H1 (cell line): ENCODE data around the gene IRX4. TPM values are rescaled to one million over a fixed set of nuclear protein-coding genes. Genes with fewer than 3 reads are reported as not detected.

ENCODE experiments used
- CTCF ChIA-PET: fragments of 300-600 bp; sonication (Branson Sonifier 250); formaldehyde crosslinking; loops from one replicate; lab custom pipeline; 2021; ENCODE audit not compliant: partially characterized antibody; lab: Charles Lee
- POLR2A ChIA-PET: fragments of 300-600 bp; sonication (Branson Sonifier 250); formaldehyde crosslinking; loops from one replicate; lab custom pipeline; 2021; ENCODE audit warnings: inconsistent platforms; ENCODE audit not compliant: partially characterized antibody; lab: Charles Lee
- DNase-seq, 2 experiments: peaks; one replicate each; pipeline versions ENCODE4 v3.0.0 to v3.0.0-alpha.2; 2010 to 2022; ENCODE audit warnings: low spot score in 2 of 2, low read depth in 1 of 2, mixed read lengths in 1 of 2
- FAIRE-seq: peaks from 2 replicates; lab custom pipeline; 2011; peaks lifted over from hg19 to GRCh38; lab: Jason Lieb, UNC
- H2AFZ ChIP-seq: 2 replicates; pipeline ENCODE4 v1.8.1; 2012; ENCODE audit warnings: low read length, inconsistent platforms
- H2AK5ac ChIP-seq: 2 replicates; pipeline ENCODE4 v1.6.1; 2013; ENCODE audit warnings: low read depth, low read length
- H2BK120ac ChIP-seq: replicated peaks from 2 replicates; pipeline ENCODE3; 2013; ENCODE audit warnings: low read depth, low read length, inconsistent platforms
- H2BK12ac ChIP-seq: 2 replicates; pipeline ENCODE4 v1.6.1; 2013; ENCODE audit warnings: low read depth, low read length
- H2BK15ac ChIP-seq: 2 replicates; pipeline ENCODE4 v1.6.1; 2013; ENCODE audit warnings: low read length
- H2BK20ac ChIP-seq: 2 replicates; pipeline ENCODE4 v1.6.1; 2013; ENCODE audit warnings: low read length
- H2BK5ac ChIP-seq: 2 replicates; pipeline ENCODE4 v1.6.1; 2013; ENCODE audit warnings: low read depth, low read length
- H3K14ac ChIP-seq: 2 replicates; pipeline ENCODE4 v1.6.1; 2013; ENCODE audit warnings: inconsistent platforms; ENCODE audit not compliant: insufficient read length
- H3K18ac ChIP-seq: 2 replicates; pipeline ENCODE4 v1.6.1; 2013; ENCODE audit warnings: low read length; ENCODE audit errors: extremely low read depth
- H3K23ac ChIP-seq: 2 replicates; pipeline ENCODE4 v1.6.1; 2013; ENCODE audit warnings: inconsistent platforms; ENCODE audit not compliant: insufficient read length
- H3K23me2 ChIP-seq: 2 replicates; pipeline ENCODE4 v1.6.1; 2013; ENCODE audit warnings: low read depth, low read length
- H3K27ac ChIP-seq: 2 replicates; pipeline ENCODE4 v1.6.1; 2011; ENCODE audit warnings: low read depth, low read length, inconsistent platforms
- H3K27me3 ChIP-seq, 4 experiments: replicated peaks in 1 of 4; 1 replicate in 1 of 4; 2 replicates in 3 of 4; pipeline versions ENCODE4 v1.6.1 to v1.8.1; 2011 to 2013; ENCODE audit warnings: low read length in 3 of 4, mild to moderate bottlenecking in 3 of 4, inconsistent platforms in 2 of 4, mixed read lengths in 2 of 4, moderate library complexity in 1 of 4; ENCODE audit not compliant: control insufficient read depth in 3 of 4, insufficient read depth in 3 of 4; ENCODE audit errors: extremely low read depth in 1 of 4
- H3K36me3 ChIP-seq, 4 experiments: 2 replicates each; pipeline versions ENCODE4 v1.6.1 to v1.8.1; 2011 to 2013; ENCODE audit warnings: mild to moderate bottlenecking in 4 of 4, low read length in 3 of 4, moderate library complexity in 2 of 4, control low read depth in 1 of 4, inconsistent platforms in 1 of 4; ENCODE audit not compliant: insufficient read depth in 4 of 4, control insufficient read depth in 2 of 4
- H3K4ac ChIP-seq: replicated peaks from 2 replicates; pipeline ENCODE3; 2013; ENCODE audit warnings: low read length, low read depth, mixed read lengths, inconsistent platforms; ENCODE audit not compliant: insufficient read length
- H3K4me1 ChIP-seq, 4 experiments: replicated peaks in 1 of 4; 1 replicate in 1 of 4; 2 replicates in 3 of 4; pipeline versions ENCODE4 v1.6.1 to v1.8.1; 2011 to 2013; ENCODE audit warnings: low read length in 3 of 4, inconsistent platforms in 2 of 4, mixed read lengths in 1 of 4; ENCODE audit not compliant: insufficient read depth in 4 of 4, control insufficient read depth in 3 of 4
- H3K4me2 ChIP-seq, 2 experiments: 2 replicates each; pipeline versions ENCODE4 v1.6.1 to v1.8.1; 2011 to 2013; ENCODE audit warnings: low read depth in 2 of 2, low read length in 2 of 2, control low read depth in 1 of 2, inconsistent platforms in 1 of 2, mild to moderate bottlenecking in 1 of 2; ENCODE audit not compliant: insufficient read depth in 1 of 2
- H3K4me3 ChIP-seq, 4 experiments: fragments of 200-600, 300-600 bp in 1 of 4; sonication (generic), shearing (Covaris generic), sonication (Bioruptor Twin) in 1 of 4; 2 replicates each; pipeline versions ENCODE4 v1.5.1 to v1.8.1; 2011 to 2016; ENCODE audit warnings: low read length in 4 of 4, low read depth in 3 of 4, control low read depth in 2 of 4, inconsistent platforms in 2 of 4, mild to moderate bottlenecking in 2 of 4, mixed read lengths in 1 of 4, moderate library complexity in 1 of 4; ENCODE audit not compliant: insufficient read depth in 2 of 4; ENCODE audit errors: extremely low read depth in 1 of 4
- H3K56ac ChIP-seq: replicated peaks from 2 replicates; pipeline ENCODE3; 2013; ENCODE audit warnings: low read depth, mild to moderate bottlenecking, mixed read lengths, low read length, inconsistent platforms; ENCODE audit not compliant: insufficient read length
- H3K79me1 ChIP-seq: 2 replicates; pipeline ENCODE4 v1.6.1; 2013; ENCODE audit warnings: low read depth, low read length, control low read depth
- H3K79me2 ChIP-seq, 2 experiments: 2 replicates each; pipeline versions ENCODE4 v1.6.1 to v1.8.1; 2012 to 2013; ENCODE audit warnings: low read length in 2 of 2, mild to moderate bottlenecking in 2 of 2, inconsistent platforms in 1 of 2; ENCODE audit not compliant: insufficient read depth in 2 of 2, control insufficient read depth in 1 of 2
- H3K9ac ChIP-seq, 4 experiments: replicated peaks in 1 of 4; 1 replicate in 1 of 4; 2 replicates in 3 of 4; pipeline versions ENCODE4 v1.6.1 to v1.8.1; 2011 to 2013; ENCODE audit warnings: low read depth in 3 of 4, low read length in 3 of 4, control low read depth in 2 of 4, mild to moderate bottlenecking in 2 of 4, moderate library complexity in 2 of 4, inconsistent platforms in 1 of 4; ENCODE audit errors: extremely low read depth in 1 of 4
- H3K9me3 ChIP-seq, 2 experiments: 2 replicates each; pipeline versions ENCODE4 v1.6.1 to v1.8.1; 2012 to 2013; ENCODE audit warnings: mild to moderate bottlenecking in 2 of 2, moderate library complexity in 2 of 2, control low read depth in 1 of 2, inconsistent platforms in 1 of 2, low read depth in 1 of 2, low read length in 1 of 2, mixed read lengths in 1 of 2; ENCODE audit not compliant: insufficient read depth in 2 of 2
- H4K20me1 ChIP-seq, 2 experiments: replicated peaks in 1 of 2; 2 replicates each; pipeline versions ENCODE3 to v1.8.1; 2011 to 2013; ENCODE audit warnings: inconsistent platforms in 2 of 2, low read length in 2 of 2, mild to moderate bottlenecking in 1 of 2; ENCODE audit not compliant: insufficient read depth in 2 of 2, control insufficient read depth in 1 of 2
- H4K5ac ChIP-seq: 2 replicates; pipeline ENCODE4 v1.6.1; 2013; ENCODE audit warnings: low read length, low read depth, mixed read lengths, inconsistent platforms; ENCODE audit not compliant: insufficient read length
- H4K8ac ChIP-seq: 2 replicates; pipeline ENCODE4 v1.8.0; 2013; ENCODE audit warnings: mild to moderate bottlenecking, moderate library complexity, low read length, inconsistent platforms; ENCODE audit not compliant: insufficient read depth; ENCODE audit errors: extremely low read depth
- H4K91ac ChIP-seq: replicated peaks from 2 replicates; pipeline ENCODE3; 2013; ENCODE audit warnings: low read length, mixed read lengths, inconsistent platforms; ENCODE audit not compliant: insufficient read length
- WGBS, 2 experiments: shearing (Covaris generic) in 1 of 2; methylation state at CpG; one replicate each; pipeline versions ENCODE4 v1.1.6 to v1.1.7; 2013 to 2015; ENCODE audit warnings: low lambda C conversion rate in 2 of 2, mixed read lengths in 2 of 2, inconsistent platforms in 1 of 2, low coverage in 1 of 2, missing lambda C conversion rate in 1 of 2; ENCODE audit not compliant: insufficient replicate concordance in 2 of 2, insufficient coverage in 1 of 2, insufficient read length in 1 of 2; ENCODE audit errors: extremely low coverage in 1 of 2, missing lambda C conversion rate in 1 of 2; 5-methylcytosine and 5-hydroxymethylcytosine counted together
- polyA plus RNA-seq, 7 experiments: library from polyadenylated mRNA; depleted of rRNA in 3 of 7; stranded (reverse) in 5 of 7; unstranded in 2 of 7; fragments of >200 nt in 5 of 7; fragments of 200-250 nt in 2 of 7; gene quantifications; 1 replicate in 5 of 7; 2 replicates in 1 of 7; 4 replicates in 1 of 7; pipeline versions ENCODE4 v1.2.1 to v1.2.3, GENCODE V29; 2011 to 2013; ENCODE audit warnings: missing spikeins in 2 of 7, mixed read lengths in 2 of 7
- total RNA-seq: library from RNA; stranded (reverse); fragmentation: NEBNext Ultra II Directional; extraction: Animal tissue kit (Norgen Biotek cat#: 25700); gene quantifications from 2 replicates; pipeline ENCODE4 v1.2.1, GENCODE V29; 2021

The IRX4 gene
- total and polyA plus RNA-seq, 2 of the 8 experiments (the other 6 are each of a cell fraction or from before 2014, with no cell fraction given), result 0.45 to 1.2 TPM

GRCh38 chr5:1917830-1918487, 35.2 kb upstream of the IRX4 start:
- CTCF ChIA-PET, result interaction anchor here (0.6 to 1.5 kb wide), 3 partner anchors 10 to 28 kb away, joined by 3 to 4 read pairs (median 4); no protein-coding TSS in a partner anchor
- Histone ChIP-seq H2AFZ (no peak overlapping the region), H3K79me1 (no peaks in the 10 kb centered on the region), H3K36me3 (no peaks in the 10 kb centered on the region), H3K23ac (no peak overlapping the region), H3K4me3 (no peak overlapping the region), H2BK20ac (no peak overlapping the region), H3K18ac (no peak overlapping the region), H4K5ac (no peak overlapping the region), H3K4me1 (no peaks in the 10 kb centered on the region), H3K14ac (no peak overlapping the region), H2BK12ac (no peak overlapping the region), H3K4ac (no peak overlapping the region), H3K27ac (no peak overlapping the region), H4K20me1 (no peaks in the 10 kb centered on the region), H2BK15ac (no peak overlapping the region), H3K56ac (no peak overlapping the region), H2AK5ac (no peak overlapping the region), H3K79me2 (no peaks in the 10 kb centered on the region), H3K9ac (no peak overlapping the region), H3K9me3 (no peaks in the 10 kb centered on the region), H4K91ac (no peak overlapping the region), H3K4me2 (no peak overlapping the region), H4K8ac (0 out of 2 replicates have a peak overlapping the region, but pooled peaks have one; percentile 11), H3K27me3 (no peaks in the 10 kb centered on the region), H3K23me2 (no peaks in the 10 kb centered on the region), H2BK120ac (no peak overlapping the region), H2BK5ac (no peak overlapping the region)
- DNase-seq (no peak), FAIRE-seq (no peak)
- POLR2A ChIA-PET, result no interaction called here
- 91% methylated on average over 13 of the region's 13 CpGs; no CpG with 5 or more reads in 1 of the 2 experiments for WGBS, 2 experiments
